GM03348 (cell line): ENCODE data around the gene CCDC112.
A peak's percentile ranks its signal among the peaks of the same experiment; 100 is the strongest.

Source experiments
- DNase-seq: peaks from one replicate; pipeline ENCODE4 v3.0.0; 2012; ENCODE audit warnings: low spot score

Gene CCDC112

DNA sequence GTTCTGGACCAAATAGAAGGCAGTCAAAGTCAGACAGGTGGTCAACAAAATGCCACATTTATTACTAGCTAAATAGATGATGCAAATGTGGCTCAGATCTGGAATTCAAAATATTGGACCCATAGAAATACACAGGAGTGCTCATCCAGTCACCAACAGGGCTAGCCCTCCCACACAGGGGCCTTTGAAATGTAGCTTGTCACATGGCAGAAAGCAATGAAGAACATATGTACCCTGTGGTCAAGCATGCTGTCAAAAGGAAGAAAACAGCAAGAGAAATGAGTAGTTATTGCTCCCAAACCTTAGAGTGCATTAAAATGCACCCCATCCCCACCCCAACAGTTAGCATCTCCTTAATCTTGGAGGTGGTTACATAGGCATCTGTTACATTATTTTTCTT, 20.9 kb upstream of the CCDC112 start:
- no peak for DNase-seq

GRCh38 chr5:115313632-115314031, 17.2 kb upstream of the CCDC112 start:
- no peak for DNase-seq

DNA sequence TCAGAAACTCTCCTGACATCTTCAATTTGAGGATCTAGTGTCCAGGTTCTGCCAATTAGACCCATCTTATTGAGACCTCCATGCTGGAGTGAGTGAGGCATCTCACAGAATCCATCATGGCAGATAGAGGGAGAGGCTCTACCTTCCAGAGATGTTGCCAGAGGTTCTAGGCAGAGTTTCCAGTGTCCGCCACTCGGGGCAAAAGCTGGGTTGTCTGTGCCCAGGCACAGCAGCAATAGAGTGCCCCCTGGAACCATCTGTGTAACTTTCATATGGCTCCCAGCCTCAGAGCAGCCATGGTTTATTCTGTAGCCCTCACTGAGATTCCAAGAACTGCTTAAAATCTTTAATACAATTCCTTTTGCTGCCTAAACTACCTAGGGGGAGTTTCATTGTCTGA, 16.6 kb upstream of the CCDC112 start:
- no peak for DNase-seq

- DNase-seq = peak; percentile 28
Observed at GRCh38 chr5:115309751-115310370, 13.4 kb upstream of the CCDC112 start.

GRCh38 chr5:115308815-115309214, 12.4 kb upstream of the CCDC112 start:
- no peak for DNase-seq

DNA sequence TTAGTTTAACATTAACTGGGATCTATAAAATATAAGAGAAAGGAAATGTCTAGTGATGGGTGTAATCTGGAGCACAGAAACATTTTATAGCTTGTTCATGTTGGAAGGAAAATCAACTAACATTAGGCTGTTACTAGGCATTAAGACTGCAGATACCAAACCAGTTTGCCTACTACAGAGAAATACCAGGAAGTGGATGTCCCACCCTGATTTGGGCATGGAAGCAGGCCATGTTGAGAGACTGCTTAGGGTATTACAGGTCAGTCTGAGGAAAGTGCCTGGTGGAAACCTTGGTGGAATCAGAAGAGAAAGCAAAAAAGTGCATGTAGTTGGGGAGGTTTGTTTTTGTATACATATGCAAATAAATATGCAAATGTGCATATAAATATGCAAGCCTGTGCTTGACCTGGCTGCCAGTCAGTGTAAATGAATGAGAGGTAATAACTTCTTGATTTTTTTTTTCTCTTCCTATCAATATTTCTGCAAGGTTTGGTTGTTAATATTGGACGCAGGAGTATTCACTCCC, 9.6 kb upstream of the CCDC112 start:
- no peak for DNase-seq

DNA sequence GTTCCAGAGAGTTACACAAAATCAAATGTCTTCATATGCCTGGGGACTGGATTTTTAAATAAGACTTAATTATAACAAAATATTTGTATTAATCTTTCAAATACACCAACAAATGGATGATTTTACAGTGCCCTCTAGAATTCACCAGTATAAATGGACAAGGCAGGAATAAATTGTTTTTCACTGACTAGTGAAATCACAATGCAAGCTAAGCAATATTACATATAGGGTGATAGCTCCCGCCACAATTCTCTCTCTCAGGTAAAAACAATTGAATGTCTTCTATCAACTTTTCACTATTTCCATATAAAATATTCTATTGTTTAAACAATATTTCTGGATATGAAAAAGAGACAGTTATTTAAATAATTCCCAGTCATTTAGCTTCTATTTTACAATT, 8.0 kb upstream of the CCDC112 start:
- no peak for DNase-seq

GRCh38 chr5:115298811-115299210, 2.4 kb upstream of the CCDC112 start:
- no peak for DNase-seq

- peak; percentile 29 for DNase-seq
Observed at GRCh38 chr5:115297031-115297430, 577 bp upstream of the CCDC112 start.

GRCh38 chr5:115295777-115296123, 704 bp downstream of the CCDC112 start:
- no peak for DNase-seq

- DNase-seq = no peak
Observed at GRCh38 chr5:115291397-115291796, 5.1 kb downstream of the CCDC112 start.

DNA sequence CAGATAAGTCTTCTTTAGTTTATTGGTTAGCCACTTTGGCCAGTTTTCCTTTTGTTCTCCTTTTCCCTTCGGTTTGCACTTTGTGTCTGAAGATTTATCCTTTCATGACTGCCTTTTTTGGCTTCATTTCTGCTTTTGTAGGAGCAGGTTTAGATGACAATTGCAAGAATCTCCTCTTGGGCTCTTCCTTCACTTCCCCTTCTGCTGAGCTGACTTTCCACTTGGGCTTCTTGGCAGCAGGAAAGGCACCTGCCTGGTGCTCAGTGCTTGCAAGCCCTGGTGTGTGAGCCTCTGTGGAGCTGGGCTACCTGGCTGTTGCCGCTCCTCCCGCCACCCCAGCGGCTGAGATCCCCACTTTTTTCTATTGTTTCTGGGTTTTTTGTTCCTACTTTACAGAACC, 7.3 kb downstream of the CCDC112 start:
- no peak for DNase-seq

GRCh38 chr5:115284021-115284420, 12.4 kb downstream of the CCDC112 start:
- no peak for DNase-seq

GRCh38 chr5:115282131-115282530, 14.3 kb downstream of the CCDC112 start:
- DNase-seq = no peak

DNA sequence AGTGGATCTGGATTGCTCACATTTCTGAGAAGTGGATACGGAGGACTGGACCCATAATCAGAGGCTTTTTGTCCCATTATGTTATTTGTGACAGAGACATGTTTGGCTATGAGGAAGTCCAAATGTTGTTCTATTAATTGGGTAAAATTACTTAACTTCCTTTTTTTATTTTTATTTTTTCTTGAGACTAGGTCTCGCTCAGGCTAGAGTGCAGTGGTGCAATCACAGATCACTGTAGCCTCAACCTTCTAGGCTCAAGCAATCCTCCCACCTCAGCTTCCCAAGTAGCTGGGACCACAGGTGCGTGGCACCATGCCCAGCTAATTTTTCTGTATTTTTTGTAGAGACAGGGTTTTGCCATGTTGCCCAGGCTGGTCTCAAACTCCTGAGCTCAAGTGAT, 21.9 kb downstream of the CCDC112 start:
- DNase-seq = no peak

DNA sequence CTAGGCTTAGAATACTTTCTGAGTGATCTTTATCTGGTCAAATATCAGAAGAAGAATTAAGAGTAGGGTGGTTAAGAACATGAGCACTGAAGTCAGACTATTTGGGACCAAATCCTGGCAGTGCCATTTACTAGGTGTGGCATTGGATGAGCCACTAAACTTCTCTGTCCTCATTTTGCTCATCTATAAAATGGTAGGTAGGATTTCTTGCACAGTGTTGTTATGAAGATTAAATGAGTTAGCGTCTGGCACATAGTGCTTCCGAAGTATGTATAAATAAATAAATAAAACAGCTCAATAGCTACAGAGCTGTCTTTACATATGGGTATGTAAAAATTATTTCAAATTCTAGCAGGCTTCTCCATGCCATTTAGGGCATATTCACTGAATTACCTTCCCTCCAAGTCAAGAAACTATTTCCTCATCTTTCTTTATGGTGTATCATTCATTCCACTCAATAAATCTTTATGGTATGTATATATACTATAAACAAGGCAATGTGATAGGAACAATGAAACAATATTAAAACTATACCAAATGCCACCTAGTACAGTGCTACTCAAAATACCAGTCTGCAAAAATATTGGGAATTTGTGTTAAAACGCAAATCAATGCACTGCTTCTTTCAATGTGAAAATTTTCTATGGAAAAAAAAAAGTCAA, 24.0 kb downstream of the CCDC112 start:
- no peak for DNase-seq

- no peak for DNase-seq
Observed at GRCh38 chr5:115271295-115272050, 25.0 kb downstream of the CCDC112 start.

DNA sequence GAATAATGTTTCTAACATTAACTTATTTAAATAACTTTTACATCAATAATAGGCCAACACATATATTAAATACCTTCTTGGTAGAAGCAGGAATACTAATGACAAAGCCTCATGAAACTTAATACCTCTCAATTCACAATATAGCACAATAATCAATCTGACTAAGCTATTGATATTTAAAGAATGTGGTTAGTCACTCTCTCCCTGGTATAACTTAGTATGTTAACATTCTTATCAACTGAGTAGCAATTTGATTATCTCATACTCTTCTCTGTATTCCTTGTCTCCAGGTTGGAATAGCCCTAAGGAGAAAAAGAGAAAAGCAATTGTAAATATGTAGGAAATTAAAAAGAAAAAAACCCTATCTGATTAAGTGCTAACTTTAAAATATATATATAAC, 28.8 kb downstream of the CCDC112 start:
- peak; percentile 43 for DNase-seq

DNA sequence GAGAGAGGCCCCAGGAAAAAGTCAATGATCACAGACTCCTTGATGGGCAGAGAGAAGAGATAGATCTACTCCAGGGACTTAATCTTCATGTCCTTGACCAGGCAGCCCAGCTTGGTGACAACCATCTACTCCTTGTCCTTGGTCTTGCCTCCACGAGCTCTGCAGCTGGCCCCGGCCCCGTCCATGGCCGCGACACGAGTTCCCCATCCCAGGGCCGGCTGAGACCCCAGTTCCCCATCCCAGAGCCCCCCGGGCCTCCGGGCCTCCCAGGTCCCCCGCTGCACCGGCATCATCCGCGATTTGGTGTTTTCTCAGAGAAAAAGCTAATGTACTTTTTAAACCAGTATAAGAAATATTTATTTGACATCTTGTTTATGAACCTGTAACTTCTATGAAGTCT, 31.2 kb downstream of the CCDC112 start:
- DNase-seq = no peak

- no peak for DNase-seq
Observed at GRCh38 chr5:115264786-115265185, 31.7 kb downstream of the CCDC112 start.

DNA sequence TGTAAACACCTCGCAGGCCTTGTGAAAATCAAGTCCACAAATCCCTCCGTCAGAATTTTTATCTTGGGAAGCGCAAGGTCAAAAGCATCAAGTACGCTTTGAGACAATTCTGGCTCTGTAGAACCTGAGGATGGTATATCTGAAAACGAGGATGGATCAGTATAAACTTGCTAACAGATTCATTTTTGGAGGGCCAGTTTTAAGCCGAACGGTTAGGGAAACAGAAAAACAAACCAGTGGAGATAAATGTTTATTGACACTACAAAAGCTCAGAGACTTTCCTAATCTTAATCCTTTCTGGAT, 33.4 kb downstream of the CCDC112 start:
- no peak for DNase-seq

- peak; percentile 82 for DNase-seq
Observed at GRCh38 chr5:115262321-115263077, 34.0 kb downstream of the CCDC112 start, which contains the start of gene PGGT1B. PGGT1B (minus strand) TSS chr5:115262877; CDS start chr5:115262851, 26 bp downstream.

DNA sequence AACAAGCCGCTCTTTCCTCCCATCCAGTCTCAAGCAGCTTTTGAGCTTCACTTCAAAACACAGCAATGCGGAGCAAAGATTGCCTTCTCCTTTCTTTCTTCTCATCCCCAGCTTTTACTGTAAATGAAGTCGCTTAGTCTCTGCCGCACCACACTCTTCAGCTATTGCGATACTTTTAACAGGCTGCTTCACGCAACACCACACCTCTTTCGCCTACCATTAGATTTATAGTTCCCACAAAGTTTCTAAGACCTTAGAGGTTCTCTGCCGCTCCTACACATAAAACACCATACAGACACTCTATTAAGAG, 34.5 kb downstream of the CCDC112 start:
- peak; percentile 25 for DNase-seq
